H9 (cell line): ENCODE results near the gene EVI2A. TPM values are rescaled to one million over a fixed set of nuclear protein-coding genes. Genes with fewer than 3 reads are reported as not detected.

Experiments used
- DNase-seq: peaks from one replicate; pipeline ENCODE4 v3.0.0-alpha.2; 2017
- H2AFZ ChIP-seq: one replicate; pipeline ENCODE4 v1.6.1; 2013; ENCODE audit warnings: mild to moderate bottlenecking, low read length, control low read depth, moderate library complexity
- H2AK5ac ChIP-seq: 2 replicates; pipeline ENCODE4 v1.6.1; 2013; ENCODE audit warnings: low read length, control low read depth, mixed read lengths; ENCODE audit not compliant: insufficient read length
- H2BK120ac ChIP-seq: one replicate; pipeline ENCODE4 v1.6.1; 2013; ENCODE audit warnings: low read depth, mild to moderate bottlenecking, low read length, control low read depth, inconsistent platforms; ENCODE audit not compliant: poor library complexity, severe bottlenecking
- H2BK12ac ChIP-seq: 2 replicates; pipeline ENCODE4 v1.6.1; 2013; ENCODE audit warnings: low read length, control low read depth, mixed read lengths, low read depth; ENCODE audit not compliant: insufficient read length
- H2BK15ac ChIP-seq: 2 replicates; pipeline ENCODE4 v1.6.1; 2013; ENCODE audit warnings: low read depth, low read length, control low read depth
- H2BK20ac ChIP-seq: one replicate; pipeline ENCODE4 v1.6.1; 2013; ENCODE audit warnings: low read depth, mild to moderate bottlenecking, low read length, control low read depth, inconsistent platforms; ENCODE audit not compliant: poor library complexity, severe bottlenecking
- H2BK5ac ChIP-seq: 2 replicates; pipeline ENCODE4 v1.6.1; 2013; ENCODE audit warnings: low read length, control low read depth, mixed read lengths; ENCODE audit not compliant: insufficient read length
- H3K14ac ChIP-seq: 2 replicates; pipeline ENCODE4 v1.6.1; 2013; ENCODE audit warnings: low read length, control low read depth; ENCODE audit not compliant: insufficient read depth
- H3K18ac ChIP-seq: 2 replicates; pipeline ENCODE4 v1.6.1; 2013; ENCODE audit warnings: low read depth, mild to moderate bottlenecking, mixed read lengths, low read length, control low read depth; ENCODE audit not compliant: insufficient read length
- H3K23ac ChIP-seq: 2 replicates; pipeline ENCODE4 v1.6.1; 2013; ENCODE audit warnings: low read length, control low read depth, mixed read lengths, low read depth; ENCODE audit not compliant: insufficient read length
- H3K23me2 ChIP-seq: 2 replicates; pipeline ENCODE4 v1.6.1; 2013; ENCODE audit warnings: low read depth, mild to moderate bottlenecking, mixed read lengths, low read length, control low read depth; ENCODE audit not compliant: insufficient read length, poor library complexity, severe bottlenecking
- H3K27ac ChIP-seq: 2 replicates; pipeline ENCODE4 v1.5.1; 2013; ENCODE audit warnings: low read length, control low read depth, mixed read lengths, low read depth; ENCODE audit not compliant: insufficient read length
- H3K27me3 ChIP-seq: 2 replicates; pipeline ENCODE4 v1.6.1; 2013; ENCODE audit warnings: low read length, control low read depth, inconsistent platforms; ENCODE audit not compliant: insufficient read depth
- H3K4ac ChIP-seq: 2 replicates; pipeline ENCODE4 v1.6.1; 2013; ENCODE audit warnings: low read depth, mild to moderate bottlenecking, control low read depth, inconsistent platforms, low read length, moderate library complexity
- H3K4me1 ChIP-seq: 2 replicates; pipeline ENCODE4 v1.6.1; 2013; ENCODE audit warnings: low read length, control low read depth, inconsistent platforms; ENCODE audit not compliant: insufficient read depth
- H3K4me2 ChIP-seq: 2 replicates; pipeline ENCODE4 v1.6.1; 2013; ENCODE audit warnings: low read length, control low read depth, mixed read lengths; ENCODE audit not compliant: insufficient read length, insufficient read depth
- H3K56ac ChIP-seq: 2 replicates; pipeline ENCODE4 v1.6.1; 2013; ENCODE audit warnings: low read depth, mild to moderate bottlenecking, mixed read lengths, low read length, control low read depth; ENCODE audit not compliant: insufficient read length
- H3K79me1 ChIP-seq: 2 replicates; pipeline ENCODE4 v1.6.1; 2013; ENCODE audit warnings: low read depth, mild to moderate bottlenecking, moderate library complexity, low read length, control low read depth, inconsistent platforms; ENCODE audit not compliant: insufficient read depth, poor library complexity, severe bottlenecking
- H3K79me2 ChIP-seq: 2 replicates; pipeline ENCODE4 v1.6.1; 2013; ENCODE audit warnings: low read length, control low read depth, inconsistent platforms; ENCODE audit not compliant: insufficient read depth
- H3K9ac ChIP-seq: 2 replicates; pipeline ENCODE4 v1.6.1; 2013; ENCODE audit warnings: low read length, control low read depth, mixed read lengths; ENCODE audit not compliant: insufficient read length; ENCODE audit errors: extremely low read depth
- H3K9me3 ChIP-seq: one replicate; pipeline ENCODE4 v1.6.1; 2013; ENCODE audit warnings: low read depth, low read length, inconsistent platforms; ENCODE audit not compliant: control insufficient read depth
- H3T11ph ChIP-seq: one replicate; pipeline ENCODE4 v1.6.1; 2013; ENCODE audit warnings: mild to moderate bottlenecking, low read length, control low read depth, inconsistent platforms
- H4K20me1 ChIP-seq: one replicate; pipeline ENCODE4 v1.6.1; 2013; ENCODE audit not compliant: control insufficient read depth, insufficient read length, insufficient read depth
- H4K5ac ChIP-seq: 2 replicates; pipeline ENCODE4 v1.6.1; 2013; ENCODE audit warnings: low read depth, mild to moderate bottlenecking, mixed read lengths, low read length, control low read depth; ENCODE audit not compliant: insufficient read length
- H4K8ac ChIP-seq: replicated peaks from 2 replicates; pipeline ENCODE4 v1.6.1; 2013; ENCODE audit warnings: low read length, control low read depth, mixed read lengths, low read depth; ENCODE audit not compliant: insufficient read length
- H4K91ac ChIP-seq: 2 replicates; pipeline ENCODE4 v1.6.1; 2013; ENCODE audit warnings: low read depth, mild to moderate bottlenecking, moderate library complexity, mixed read lengths, low read length, control low read depth; ENCODE audit not compliant: insufficient read length
- H3K27ac Mint-ChIP-seq, 3 experiments: 2 replicates in 2 of 3; 3 replicates in 1 of 3; pipeline ENCODE4 v1.8.0; 2020 to 2021; ENCODE audit warnings: mixed read lengths in 3 of 3, mild to moderate bottlenecking in 1 of 3, moderate library complexity in 1 of 3
- H3K27me3 Mint-ChIP-seq: 2 replicates; pipeline ENCODE4 v1.8.0; 2021; ENCODE audit warnings: low read depth, mild to moderate bottlenecking, moderate library complexity, mixed read lengths
- H3K36me3 Mint-ChIP-seq, 3 experiments: 2 replicates in 2 of 3; 3 replicates in 1 of 3; pipeline ENCODE4 v1.8.0; 2020 to 2021; ENCODE audit warnings: low read depth in 3 of 3, mixed read lengths in 3 of 3; ENCODE audit not compliant: insufficient read depth in 1 of 3
- H3K4me1 Mint-ChIP-seq, 2 experiments: 2 replicates each; pipeline ENCODE4 v1.8.0; 2020; ENCODE audit warnings: mixed read lengths in 2 of 2
- H3K4me3 Mint-ChIP-seq, 2 experiments: 2 replicates in 1 of 2; 3 replicates in 1 of 2; pipeline ENCODE4 v1.8.0; 2020 to 2021; ENCODE audit warnings: mild to moderate bottlenecking in 2 of 2, mixed read lengths in 2 of 2, moderate library complexity in 1 of 2
- H3K9me3 Mint-ChIP-seq, 2 experiments: 2 replicates in 1 of 2; 3 replicates in 1 of 2; pipeline ENCODE4 v1.8.0; 2020; ENCODE audit warnings: mild to moderate bottlenecking in 2 of 2, mixed read lengths in 2 of 2, moderate library complexity in 1 of 2
- WGBS: extraction: QIAGEN DNeasy Blood & Tissue Kit; methylation state at CpG from one replicate; pipeline ENCODE4 v1.1.7; 2013; ENCODE audit warnings: missing lambda C conversion rate, low lambda C conversion rate, mixed read lengths; ENCODE audit not compliant: insufficient read length; ENCODE audit errors: extremely low coverage; 5-methylcytosine and 5-hydroxymethylcytosine counted together
- total RNA-seq: library from RNA; stranded (reverse); gene quantifications from 2 replicates; pipeline ENCODE4 v1.2.1, GENCODE V29; 2021
- TF ChIP-seq, protein P1 (sequence below): fragments of 200-600 bp; sonication (generic); conservative IDR thresholded peaks from 3 replicates; pipeline ENCODE4 v1.8.0; 2021; ENCODE audit warnings: antibody characterized with exemption, mild to moderate bottlenecking

Gene EVI2A
- total RNA-seq, 1 experiment from 2014 or later = not detected

DNA sequence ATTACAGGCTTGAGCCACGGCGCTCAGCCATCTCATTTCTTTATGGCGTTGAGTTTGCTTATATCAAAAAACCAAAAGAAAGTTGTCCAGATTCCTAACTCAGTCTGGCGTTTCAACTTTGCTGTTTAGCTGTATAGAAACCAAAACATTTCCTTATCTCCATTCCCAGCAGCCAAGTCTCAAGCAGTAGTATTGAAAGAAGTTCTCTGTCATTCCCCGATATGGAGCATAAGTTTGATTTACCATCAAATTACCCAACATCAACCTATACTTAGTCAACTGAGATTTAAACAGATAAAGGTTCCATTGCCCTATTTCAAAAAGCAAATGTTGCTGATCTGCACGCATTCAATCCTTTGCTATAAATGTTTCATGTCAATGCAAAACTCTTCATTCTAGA lies 42.6 kb upstream of the EVI2A start:
- Histone ChIP-seq H3K23me2 (no peaks in the 10 kb centered on the region), H3K14ac (no peak overlapping the region), H4K20me1 (no peaks in the 10 kb centered on the region), H3K4me1 (no peaks in the 10 kb centered on the region), H3K79me1 (no peaks in the 10 kb centered on the region), H2AFZ (no peak overlapping the region), H3T11ph (no peak overlapping the region), H3K79me2 (no peaks in the 10 kb centered on the region), H3K56ac (no peak overlapping the region), H3K9me3 (no peaks in the 10 kb centered on the region), H3K27ac (no peak overlapping the region), H2BK120ac (no peak overlapping the region), H3K27me3 (no peaks in the 10 kb centered on the region), H4K8ac (no peak overlapping the region), H3K4me2 (no peak overlapping the region), H3K9ac (no peak overlapping the region), H2BK20ac (no peak overlapping the region), H3K23ac (no peak overlapping the region), H3K4ac (no peak overlapping the region), H2BK5ac (no peak overlapping the region), H2BK12ac (no peak overlapping the region), H2BK15ac (no peak overlapping the region), H3K18ac (no peak overlapping the region), H4K5ac (no peak overlapping the region), H4K91ac (no peak overlapping the region), H2AK5ac (no peak overlapping the region)
- no peaks in the 10 kb centered on the region for H3K9me3 Mint-ChIP-seq
- no CpG with 5 or more reads among the region's 6 CpGs for WGBS
- TF ChIP-seq, protein P1, sequence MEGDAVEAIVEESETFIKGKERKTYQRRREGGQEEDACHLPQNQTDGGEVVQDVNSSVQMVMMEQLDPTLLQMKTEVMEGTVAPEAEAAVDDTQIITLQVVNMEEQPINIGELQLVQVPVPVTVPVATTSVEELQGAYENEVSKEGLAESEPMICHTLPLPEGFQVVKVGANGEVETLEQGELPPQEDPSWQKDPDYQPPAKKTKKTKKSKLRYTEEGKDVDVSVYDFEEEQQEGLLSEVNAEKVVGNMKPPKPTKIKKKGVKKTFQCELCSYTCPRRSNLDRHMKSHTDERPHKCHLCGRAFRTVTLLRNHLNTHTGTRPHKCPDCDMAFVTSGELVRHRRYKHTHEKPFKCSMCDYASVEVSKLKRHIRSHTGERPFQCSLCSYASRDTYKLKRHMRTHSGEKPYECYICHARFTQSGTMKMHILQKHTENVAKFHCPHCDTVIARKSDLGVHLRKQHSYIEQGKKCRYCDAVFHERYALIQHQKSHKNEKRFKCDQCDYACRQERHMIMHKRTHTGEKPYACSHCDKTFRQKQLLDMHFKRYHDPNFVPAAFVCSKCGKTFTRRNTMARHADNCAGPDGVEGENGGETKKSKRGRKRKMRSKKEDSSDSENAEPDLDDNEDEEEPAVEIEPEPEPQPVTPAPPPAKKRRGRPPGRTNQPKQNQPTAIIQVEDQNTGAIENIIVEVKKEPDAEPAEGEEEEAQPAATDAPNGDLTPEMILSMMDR = no peak
- no peak overlapping the region for H3K4me3 Mint-ChIP-seq
- peaks cover 0 to 6% of the 10 kb centered on the region in 2 experiments; a peak in 2 of 4 replicates for H3K4me1 Mint-ChIP-seq
- H3K27ac Mint-ChIP-seq = no peak overlapping the region
- no peaks in the 10 kb centered on the region for H3K27me3 Mint-ChIP-seq
- peaks cover 2 to 33% (median 19%) of the 10 kb centered on the region in 3 experiments; a peak in 6 of 7 replicates for H3K36me3 Mint-ChIP-seq
- no peak for DNase-seq
